GM23338 (cell line): ENCODE results near the gene SLC25A4. TPM values are rescaled to one million over a fixed set of nuclear protein-coding genes. Genes with fewer than 3 reads are reported as not detected.
A peak's percentile ranks its signal among the peaks of the same experiment; 100 is the strongest.

Source experiments
- ATAC-seq: fragments of 200-7000 bp; cut with Tn5 transposase; 3 replicates; pipeline ENCODE4 v1.9.1; 2020
- DNase-seq: peaks from one replicate; pipeline ENCODE4 v3.0.0-alpha.2; 2015; ENCODE audit warnings: low spot score
- H2AFZ ChIP-seq: fragments of 200-600 bp; sonication (generic); 2 replicates; pipeline ENCODE4 v1.8.0; 2016; ENCODE audit warnings: antibody characterized with exemption, mild to moderate bottlenecking, moderate library complexity
- H3F3A ChIP-seq: fragments of 200-600 bp; sonication (generic); replicated peaks from 2 replicates; pipeline ENCODE4 v1.8.0; 2017; ENCODE audit warnings: antibody characterized with exemption, mixed run types, low read depth
- H3K27ac ChIP-seq: fragments of 200-600 bp; sonication (generic); 2 replicates; pipeline ENCODE4 v1.6.1; 2016; ENCODE audit warnings: low read depth
- H3K27me3 ChIP-seq: fragments of 200-600 bp; sonication (generic); 2 replicates; pipeline ENCODE4 v1.8.0; 2016; ENCODE audit warnings: mild to moderate bottlenecking, mixed run types, moderate library complexity; ENCODE audit not compliant: insufficient read depth
- H3K36me3 ChIP-seq: fragments of 200-600 bp; sonication (generic); 2 replicates; pipeline ENCODE4 v1.8.0; 2016; ENCODE audit warnings: mild to moderate bottlenecking; ENCODE audit not compliant: insufficient read depth
- H3K4me1 ChIP-seq: fragments of 200-600 bp; sonication (generic); 2 replicates; pipeline ENCODE4 v1.8.0; 2016; ENCODE audit warnings: mild to moderate bottlenecking, moderate library complexity; ENCODE audit not compliant: insufficient read depth
- H3K4me2 ChIP-seq: fragments of 200-600 bp; sonication (generic); 2 replicates; pipeline ENCODE4 v1.7.1; 2017; ENCODE audit warnings: mixed run types
- H3K4me3 ChIP-seq: fragments of 200-600 bp; sonication (generic); 2 replicates; pipeline ENCODE4 v1.6.1; 2016; ENCODE audit warnings: mixed run types
- H3K79me2 ChIP-seq: fragments of 200-600 bp; sonication (generic); replicated peaks from 2 replicates; pipeline ENCODE4 v1.8.0; 2017; ENCODE audit warnings: mild to moderate bottlenecking; ENCODE audit not compliant: insufficient read depth
- H3K9me2 ChIP-seq: fragments of 200-600 bp; sonication (generic); 2 replicates; pipeline ENCODE4 v1.8.0; 2017; ENCODE audit not compliant: insufficient read depth
- H4K20me1 ChIP-seq: fragments of 200-600 bp; sonication (generic); replicated peaks from 2 replicates; pipeline ENCODE4 v1.8.0; 2017; ENCODE audit warnings: mild to moderate bottlenecking; ENCODE audit not compliant: insufficient read depth
- H3K27ac Mint-ChIP-seq: 2 replicates; pipeline ENCODE4 v1.8.0; 2020; ENCODE audit warnings: inconsistent platforms, mild to moderate bottlenecking, moderate library complexity, mixed read lengths
- H3K27me3 Mint-ChIP-seq: 3 replicates; pipeline ENCODE4 v1.8.0; 2022; ENCODE audit warnings: low read depth, mild to moderate bottlenecking, moderate library complexity, mixed read lengths, inconsistent platforms; ENCODE audit not compliant: insufficient read depth, poor library complexity
- H3K36me3 Mint-ChIP-seq: 3 replicates; pipeline ENCODE4 v1.8.0; 2021; ENCODE audit warnings: low read depth, mild to moderate bottlenecking, inconsistent platforms, moderate library complexity, mixed read lengths
- H3K4me1 Mint-ChIP-seq: 3 replicates; pipeline ENCODE4 v1.8.0; 2020; ENCODE audit warnings: mild to moderate bottlenecking, inconsistent platforms, mixed read lengths
- H3K4me3 Mint-ChIP-seq: 3 replicates; pipeline ENCODE4 v1.8.0; 2021; ENCODE audit warnings: moderate library complexity, mild to moderate bottlenecking, inconsistent platforms, mixed read lengths
- H3K9me3 Mint-ChIP-seq: 3 replicates; pipeline ENCODE4 v1.8.0; 2020; ENCODE audit warnings: moderate library complexity, mild to moderate bottlenecking, inconsistent platforms, mixed read lengths
- CREB1 ChIP-seq: fragments of 250-450 bp; sonication (Bioruptor Pico); IDR thresholded peaks from 2 replicates; pipeline ENCODE4 v1.5.0; 2020; ENCODE audit warnings: low read depth, mild to moderate bottlenecking, moderate library complexity
- POLR2AphosphoS5 ChIP-seq: IDR thresholded peaks from 2 replicates; pipeline ENCODE4 v1.6.1; 2016; ENCODE audit warnings: antibody characterized with exemption, low read depth
- ZNF114 ChIP-seq: fragments of 250-450 bp; sonication (Bioruptor Pico); IDR thresholded peaks from 2 replicates; pipeline ENCODE4 v1.5.0; 2020; ENCODE audit warnings: mild to moderate bottlenecking, moderate library complexity
- ZNF331 ChIP-seq: fragments of 250-450 bp; sonication (Bioruptor Pico); IDR thresholded peaks from 2 replicates; pipeline ENCODE4 v1.5.0; 2020; ENCODE audit warnings: low read depth, mild to moderate bottlenecking, moderate library complexity
- polyA plus RNA-seq: library from polyadenylated mRNA; unstranded; fragments of >200 nt; fragmentation: Nextera tagmentation; extraction: Ambion mirVana; gene quantifications from 2 replicates; pipeline ENCODE4 v1.2.1, GENCODE V29; 2016
- total RNA-seq: library from RNA; depleted of rRNA; stranded (reverse); fragments of >200 nt; shearing (Covaris generic); gene quantifications from 2 replicates; pipeline ENCODE4 v1.2.3, GENCODE V29; 2014
- TF ChIP-seq, protein P1 (sequence below), 2 experiments: fragments of 200-600 bp in 1 of 2; sonication (generic) in 1 of 2; conservative IDR thresholded peaks; 2 replicates each; pipeline versions ENCODE4 v1.5.1 to v1.6.1; 2016 to 2017; ENCODE audit warnings: antibody characterized with exemption in 2 of 2, low read depth in 2 of 2, mild to moderate bottlenecking in 2 of 2, moderate library complexity in 1 of 2
- TF ChIP-seq, protein P2 (sequence below): IDR thresholded peaks from 2 replicates; pipeline ENCODE4 v1.6.1; 2016; ENCODE audit warnings: antibody characterized with exemption
- TF ChIP-seq, protein P3 (sequence below): fragments of 250-450 bp; sonication (Bioruptor Pico); IDR thresholded peaks from 2 replicates; pipeline ENCODE4 v1.5.0; 2020; ENCODE audit warnings: mild to moderate bottlenecking, moderate library complexity

SLC25A4 gene
- total and polyA plus RNA-seq, 2 experiments from 2014 or later, result 43.6 to 66.5 TPM

DNA sequence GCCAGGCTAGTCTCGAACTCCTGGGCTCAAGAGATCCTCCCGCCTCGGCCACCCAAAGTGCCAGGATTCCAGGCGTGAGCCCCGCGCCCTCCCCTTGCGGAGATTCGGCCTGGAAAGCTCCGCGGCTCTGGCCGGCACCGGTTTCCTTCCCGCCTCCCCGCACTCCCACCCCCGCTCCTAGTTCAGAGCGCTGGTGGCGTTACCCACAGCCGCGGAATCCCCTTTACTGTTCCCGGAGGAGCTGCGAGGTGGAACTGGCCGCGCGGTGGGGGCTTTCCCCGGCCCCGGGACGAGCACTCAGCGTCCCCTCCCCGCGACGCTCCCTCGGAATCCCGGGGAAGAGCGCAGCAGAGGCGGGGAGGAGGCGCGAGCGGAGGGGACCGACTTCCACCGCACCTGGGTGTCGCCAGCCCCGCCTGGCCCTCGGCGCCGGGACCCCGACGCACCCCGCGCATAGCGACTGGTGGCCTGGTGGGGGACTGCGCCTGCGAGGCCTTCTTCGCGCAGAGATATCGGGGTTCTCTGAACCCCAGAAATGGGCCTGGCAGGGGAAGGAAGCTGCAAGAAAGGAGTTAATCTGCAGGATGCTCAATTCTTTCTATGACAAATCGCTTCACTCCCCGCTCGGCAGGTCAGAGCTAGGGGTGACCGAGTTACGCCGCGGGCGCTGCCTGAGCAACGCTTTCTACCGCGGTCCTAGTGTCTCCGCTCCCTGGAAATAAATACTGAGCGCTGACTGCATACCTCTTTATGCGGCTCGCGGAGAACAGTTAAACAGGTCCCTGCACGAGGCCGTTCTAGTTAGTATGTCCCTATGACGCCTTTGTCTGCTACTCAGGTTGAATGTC lies 14.6 kb upstream of the SLC25A4 start:
- TF ChIP-seq POLR2AphosphoS5 (peak; percentile 27; the same call in 1 of the 2 replicates), CREB1 (CRISPR knock-in tag) (no peak), ZNF114 (CRISPR knock-in tag) (0 out of 2 replicates have a peak, but pooled peaks have one; percentile 34), ZNF331 (CRISPR knock-in tag) (no peak)
- TF ChIP-seq, protein P1, sequence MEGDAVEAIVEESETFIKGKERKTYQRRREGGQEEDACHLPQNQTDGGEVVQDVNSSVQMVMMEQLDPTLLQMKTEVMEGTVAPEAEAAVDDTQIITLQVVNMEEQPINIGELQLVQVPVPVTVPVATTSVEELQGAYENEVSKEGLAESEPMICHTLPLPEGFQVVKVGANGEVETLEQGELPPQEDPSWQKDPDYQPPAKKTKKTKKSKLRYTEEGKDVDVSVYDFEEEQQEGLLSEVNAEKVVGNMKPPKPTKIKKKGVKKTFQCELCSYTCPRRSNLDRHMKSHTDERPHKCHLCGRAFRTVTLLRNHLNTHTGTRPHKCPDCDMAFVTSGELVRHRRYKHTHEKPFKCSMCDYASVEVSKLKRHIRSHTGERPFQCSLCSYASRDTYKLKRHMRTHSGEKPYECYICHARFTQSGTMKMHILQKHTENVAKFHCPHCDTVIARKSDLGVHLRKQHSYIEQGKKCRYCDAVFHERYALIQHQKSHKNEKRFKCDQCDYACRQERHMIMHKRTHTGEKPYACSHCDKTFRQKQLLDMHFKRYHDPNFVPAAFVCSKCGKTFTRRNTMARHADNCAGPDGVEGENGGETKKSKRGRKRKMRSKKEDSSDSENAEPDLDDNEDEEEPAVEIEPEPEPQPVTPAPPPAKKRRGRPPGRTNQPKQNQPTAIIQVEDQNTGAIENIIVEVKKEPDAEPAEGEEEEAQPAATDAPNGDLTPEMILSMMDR (conservative IDR thresholded peaks at IDR 0.05; ENCODE audit: low read depth in 2 of 2), result peak in 1 of 2 experiments; percentile 21; a peak in 2 of 4 replicates
- TF ChIP-seq, protein P2, sequence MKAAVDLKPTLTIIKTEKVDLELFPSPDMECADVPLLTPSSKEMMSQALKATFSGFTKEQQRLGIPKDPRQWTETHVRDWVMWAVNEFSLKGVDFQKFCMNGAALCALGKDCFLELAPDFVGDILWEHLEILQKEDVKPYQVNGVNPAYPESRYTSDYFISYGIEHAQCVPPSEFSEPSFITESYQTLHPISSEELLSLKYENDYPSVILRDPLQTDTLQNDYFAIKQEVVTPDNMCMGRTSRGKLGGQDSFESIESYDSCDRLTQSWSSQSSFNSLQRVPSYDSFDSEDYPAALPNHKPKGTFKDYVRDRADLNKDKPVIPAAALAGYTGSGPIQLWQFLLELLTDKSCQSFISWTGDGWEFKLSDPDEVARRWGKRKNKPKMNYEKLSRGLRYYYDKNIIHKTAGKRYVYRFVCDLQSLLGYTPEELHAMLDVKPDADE, result no peak
- TF ChIP-seq, protein P3, sequence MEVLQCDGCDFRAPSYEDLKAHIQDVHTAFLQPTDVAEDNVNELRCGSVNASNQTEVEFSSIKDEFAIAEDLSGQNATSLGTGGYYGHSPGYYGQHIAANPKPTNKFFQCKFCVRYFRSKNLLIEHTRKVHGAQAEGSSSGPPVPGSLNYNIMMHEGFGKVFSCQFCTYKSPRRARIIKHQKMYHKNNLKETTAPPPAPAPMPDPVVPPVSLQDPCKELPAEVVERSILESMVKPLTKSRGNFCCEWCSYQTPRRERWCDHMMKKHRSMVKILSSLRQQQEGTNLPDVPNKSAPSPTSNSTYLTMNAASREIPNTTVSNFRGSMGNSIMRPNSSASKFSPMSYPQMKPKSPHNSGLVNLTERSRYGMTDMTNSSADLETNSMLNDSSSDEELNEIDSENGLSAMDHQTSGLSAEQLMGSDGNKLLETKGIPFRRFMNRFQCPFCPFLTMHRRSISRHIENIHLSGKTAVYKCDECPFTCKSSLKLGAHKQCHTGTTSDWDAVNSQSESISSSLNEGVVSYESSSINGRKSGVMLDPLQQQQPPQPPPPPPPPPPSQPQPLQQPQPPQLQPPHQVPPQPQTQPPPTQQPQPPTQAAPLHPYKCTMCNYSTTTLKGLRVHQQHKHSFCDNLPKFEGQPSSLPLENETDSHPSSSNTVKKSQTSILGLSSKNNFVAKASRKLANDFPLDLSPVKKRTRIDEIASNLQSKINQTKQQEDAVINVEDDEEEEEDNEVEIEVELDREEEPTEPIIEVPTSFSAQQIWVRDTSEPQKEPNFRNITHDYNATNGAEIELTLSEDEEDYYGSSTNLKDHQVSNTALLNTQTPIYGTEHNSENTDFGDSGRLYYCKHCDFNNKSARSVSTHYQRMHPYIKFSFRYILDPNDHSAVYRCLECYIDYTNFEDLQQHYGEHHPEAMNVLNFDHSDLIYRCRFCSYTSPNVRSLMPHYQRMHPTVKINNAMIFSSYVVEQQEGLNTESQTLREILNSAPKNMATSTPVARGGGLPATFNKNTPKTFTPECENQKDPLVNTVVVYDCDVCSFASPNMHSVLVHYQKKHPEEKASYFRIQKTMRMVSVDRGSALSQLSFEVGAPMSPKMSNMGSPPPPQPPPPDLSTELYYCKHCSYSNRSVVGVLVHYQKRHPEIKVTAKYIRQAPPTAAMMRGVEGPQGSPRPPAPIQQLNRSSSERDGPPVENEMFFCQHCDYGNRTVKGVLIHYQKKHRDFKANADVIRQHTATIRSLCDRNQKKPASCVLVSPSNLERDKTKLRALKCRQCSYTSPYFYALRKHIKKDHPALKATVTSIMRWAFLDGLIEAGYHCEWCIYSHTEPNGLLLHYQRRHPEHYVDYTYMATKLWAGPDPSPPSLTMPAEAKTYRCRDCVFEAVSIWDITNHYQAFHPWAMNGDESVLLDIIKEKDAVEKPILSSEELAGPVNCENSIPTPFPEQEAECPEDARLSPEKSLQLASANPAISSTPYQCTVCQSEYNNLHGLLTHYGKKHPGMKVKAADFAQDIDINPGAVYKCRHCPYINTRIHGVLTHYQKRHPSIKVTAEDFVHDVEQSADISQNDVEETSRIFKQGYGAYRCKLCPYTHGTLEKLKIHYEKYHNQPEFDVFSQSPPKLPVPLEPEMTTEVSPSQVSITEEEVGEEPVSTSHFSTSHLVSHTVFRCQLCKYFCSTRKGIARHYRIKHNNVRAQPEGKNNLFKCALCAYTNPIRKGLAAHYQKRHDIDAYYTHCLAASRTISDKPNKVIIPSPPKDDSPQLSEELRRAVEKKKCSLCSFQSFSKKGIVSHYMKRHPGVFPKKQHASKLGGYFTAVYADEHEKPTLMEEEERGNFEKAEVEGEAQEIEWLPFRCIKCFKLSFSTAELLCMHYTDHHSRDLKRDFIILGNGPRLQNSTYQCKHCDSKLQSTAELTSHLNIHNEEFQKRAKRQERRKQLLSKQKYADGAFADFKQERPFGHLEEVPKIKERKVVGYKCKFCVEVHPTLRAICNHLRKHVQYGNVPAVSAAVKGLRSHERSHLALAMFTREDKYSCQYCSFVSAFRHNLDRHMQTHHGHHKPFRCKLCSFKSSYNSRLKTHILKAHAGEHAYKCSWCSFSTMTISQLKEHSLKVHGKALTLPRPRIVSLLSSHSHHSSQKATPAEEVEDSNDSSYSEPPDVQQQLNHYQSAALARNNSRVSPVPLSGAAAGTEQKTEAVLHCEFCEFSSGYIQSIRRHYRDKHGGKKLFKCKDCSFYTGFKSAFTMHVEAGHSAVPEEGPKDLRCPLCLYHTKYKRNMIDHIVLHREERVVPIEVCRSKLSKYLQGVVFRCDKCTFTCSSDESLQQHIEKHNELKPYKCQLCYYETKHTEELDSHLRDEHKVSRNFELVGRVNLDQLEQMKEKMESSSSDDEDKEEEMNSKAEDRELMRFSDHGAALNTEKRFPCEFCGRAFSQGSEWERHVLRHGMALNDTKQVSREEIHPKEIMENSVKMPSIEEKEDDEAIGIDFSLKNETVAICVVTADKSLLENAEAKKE (CRISPR knock-in tag), result no peak
- no peaks in the 10 kb centered on the region for H3K4me1 ChIP-seq
- Mint-ChIP-seq H3K27ac (no peak overlapping the region), H3K27me3 (peaks cover 38% of the 10 kb centered on the region), H3K4me1 (peaks cover 9% of the 10 kb centered on the region), H3K9me3 (peaks cover 15% of the 10 kb centered on the region), H3K36me3 (peaks cover 8% of the 10 kb centered on the region), H3K4me3 (peak overlapping the region; percentile 74)
- H4K20me1 ChIP-seq, result no peaks in the 10 kb centered on the region
- H3K36me3 ChIP-seq, result no peaks in the 10 kb centered on the region; the same call in 1 of the 2 replicates
- H3K4me3 ChIP-seq, result peak overlapping the region; percentile 70
- H3F3A ChIP-seq, result peaks cover 8% of the 10 kb centered on the region; the same call in 1 of the 2 replicates
- peak overlapping the region; percentile 93 for H2AFZ ChIP-seq
- H3K27me3 ChIP-seq, result peaks cover 41% of the 10 kb centered on the region
- ATAC-seq (peak; percentile 75), DNase-seq (peak; percentile 76)
- no peaks in the 10 kb centered on the region for H3K79me2 ChIP-seq
- no peaks in the 10 kb centered on the region for H3K9me2 ChIP-seq
- H3K27ac ChIP-seq, result no peak overlapping the region
- H3K4me2 ChIP-seq, result peak overlapping the region; percentile 87
